Measurements from ENCODE around the gene NLGN1. TPM values are rescaled to one million over a fixed set of nuclear protein-coding genes. Genes with fewer than 3 reads are reported as not detected.

The NLGN1 gene
- total RNA-seq, 1 experiment from 2014 or later, result 0.85 TPM

DNA sequence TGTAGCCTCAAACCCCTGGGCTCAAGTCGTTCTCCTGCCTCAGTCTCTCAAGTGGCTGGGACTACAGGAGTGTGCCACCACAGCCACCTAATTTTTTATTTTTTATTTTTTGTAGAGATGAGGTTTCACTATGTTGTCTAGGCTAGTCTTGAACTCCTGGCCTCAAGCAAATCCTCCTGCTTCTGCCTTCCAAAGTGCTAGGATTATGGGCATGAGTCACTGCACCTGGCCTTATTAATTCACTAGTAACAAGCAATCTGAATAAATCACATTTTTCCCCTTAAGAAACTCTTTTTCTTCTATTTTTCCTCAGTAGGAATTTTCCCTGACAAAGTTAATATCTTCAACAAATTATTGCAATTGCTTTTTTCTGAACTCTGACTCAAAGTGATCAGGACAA is 336.9 kb downstream of the NLGN1 start:
- H3K27me3 ChIP-seq (ENCODE audit: control insufficient read depth, insufficient read depth, low read length), result no peaks in the 10 kb centered on the region
- no peak overlapping the region for H3K27ac ChIP-seq (ENCODE audit: low read length)
- POLR2A ChIA-PET, result no interaction called here
- intact Hi-C loops (cut with micrococcal nuclease; ENCODE audit: unreplicated experiment) (no loop called here), in situ Hi-C loops (cut with HindIII; ENCODE audit: low pct_unique_long_range_greater_than_20kb, low sequenced_read_pairs) (no loop called here)
- H3K36me3 ChIP-seq (ENCODE audit: control insufficient read depth, insufficient read depth, low read length), result no peaks in the 10 kb centered on the region
- CTCF ChIA-PET, result no interaction called here
- H3K9me3 ChIP-seq (ENCODE audit: control insufficient read depth, insufficient read depth, low read depth, low read length), result no peaks in the 10 kb centered on the region
- ATAC-seq (no peak), DNase-seq (ENCODE audit: low read depth, low spot score) (no peak)
- no peak for TF ChIP-seq POLR2AphosphoS5 (IDR thresholded peaks at IDR 0.05; ENCODE audit: low read depth, low read length)
- TF ChIP-seq, protein P1, sequence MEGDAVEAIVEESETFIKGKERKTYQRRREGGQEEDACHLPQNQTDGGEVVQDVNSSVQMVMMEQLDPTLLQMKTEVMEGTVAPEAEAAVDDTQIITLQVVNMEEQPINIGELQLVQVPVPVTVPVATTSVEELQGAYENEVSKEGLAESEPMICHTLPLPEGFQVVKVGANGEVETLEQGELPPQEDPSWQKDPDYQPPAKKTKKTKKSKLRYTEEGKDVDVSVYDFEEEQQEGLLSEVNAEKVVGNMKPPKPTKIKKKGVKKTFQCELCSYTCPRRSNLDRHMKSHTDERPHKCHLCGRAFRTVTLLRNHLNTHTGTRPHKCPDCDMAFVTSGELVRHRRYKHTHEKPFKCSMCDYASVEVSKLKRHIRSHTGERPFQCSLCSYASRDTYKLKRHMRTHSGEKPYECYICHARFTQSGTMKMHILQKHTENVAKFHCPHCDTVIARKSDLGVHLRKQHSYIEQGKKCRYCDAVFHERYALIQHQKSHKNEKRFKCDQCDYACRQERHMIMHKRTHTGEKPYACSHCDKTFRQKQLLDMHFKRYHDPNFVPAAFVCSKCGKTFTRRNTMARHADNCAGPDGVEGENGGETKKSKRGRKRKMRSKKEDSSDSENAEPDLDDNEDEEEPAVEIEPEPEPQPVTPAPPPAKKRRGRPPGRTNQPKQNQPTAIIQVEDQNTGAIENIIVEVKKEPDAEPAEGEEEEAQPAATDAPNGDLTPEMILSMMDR (IDR thresholded peaks at IDR 0.05), result no peak
- no peak for TF ChIP-seq SIN3A (IDR thresholded peaks at IDR 0.05; ENCODE audit: borderline replicate concordance, insufficient read depth, low read depth, low read length)
- TF ChIP-seq, protein P2, sequence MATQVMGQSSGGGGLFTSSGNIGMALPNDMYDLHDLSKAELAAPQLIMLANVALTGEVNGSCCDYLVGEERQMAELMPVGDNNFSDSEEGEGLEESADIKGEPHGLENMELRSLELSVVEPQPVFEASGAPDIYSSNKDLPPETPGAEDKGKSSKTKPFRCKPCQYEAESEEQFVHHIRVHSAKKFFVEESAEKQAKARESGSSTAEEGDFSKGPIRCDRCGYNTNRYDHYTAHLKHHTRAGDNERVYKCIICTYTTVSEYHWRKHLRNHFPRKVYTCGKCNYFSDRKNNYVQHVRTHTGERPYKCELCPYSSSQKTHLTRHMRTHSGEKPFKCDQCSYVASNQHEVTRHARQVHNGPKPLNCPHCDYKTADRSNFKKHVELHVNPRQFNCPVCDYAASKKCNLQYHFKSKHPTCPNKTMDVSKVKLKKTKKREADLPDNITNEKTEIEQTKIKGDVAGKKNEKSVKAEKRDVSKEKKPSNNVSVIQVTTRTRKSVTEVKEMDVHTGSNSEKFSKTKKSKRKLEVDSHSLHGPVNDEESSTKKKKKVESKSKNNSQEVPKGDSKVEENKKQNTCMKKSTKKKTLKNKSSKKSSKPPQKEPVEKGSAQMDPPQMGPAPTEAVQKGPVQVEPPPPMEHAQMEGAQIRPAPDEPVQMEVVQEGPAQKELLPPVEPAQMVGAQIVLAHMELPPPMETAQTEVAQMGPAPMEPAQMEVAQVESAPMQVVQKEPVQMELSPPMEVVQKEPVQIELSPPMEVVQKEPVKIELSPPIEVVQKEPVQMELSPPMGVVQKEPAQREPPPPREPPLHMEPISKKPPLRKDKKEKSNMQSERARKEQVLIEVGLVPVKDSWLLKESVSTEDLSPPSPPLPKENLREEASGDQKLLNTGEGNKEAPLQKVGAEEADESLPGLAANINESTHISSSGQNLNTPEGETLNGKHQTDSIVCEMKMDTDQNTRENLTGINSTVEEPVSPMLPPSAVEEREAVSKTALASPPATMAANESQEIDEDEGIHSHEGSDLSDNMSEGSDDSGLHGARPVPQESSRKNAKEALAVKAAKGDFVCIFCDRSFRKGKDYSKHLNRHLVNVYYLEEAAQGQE (IDR thresholded peaks at IDR 0.05; ENCODE audit: insufficient read depth in 1 of 2, low read depth in 2 of 2, low read length in 1 of 2), result no peak
- no peak for TF ChIP-seq TCF7L2 (IDR thresholded peaks at IDR 0.05; ENCODE audit: low read depth, low read length)
- no TSS peak for BruUV-seq (replicated peaks)
- H3K4me3 ChIP-seq (ENCODE audit: low read depth in 2 of 2, low read length in 2 of 2), result no peak overlapping the region
- no peaks in the 10 kb centered on the region for H3K4me1 ChIP-seq (ENCODE audit: control insufficient read depth, insufficient read depth, low read length)

- POLR2A ChIA-PET, result no interaction called here
- intact Hi-C loops (cut with micrococcal nuclease; ENCODE audit: unreplicated experiment), result loop anchor here (1.0 kb wide), 1 partner anchor 363 kb away; no protein-coding TSS in a partner anchor
- Histone ChIP-seq H3K9me3 (ENCODE audit: control insufficient read depth, insufficient read depth, low read depth, low read length) (no peaks in the 10 kb centered on the region), H3K27me3 (ENCODE audit: control insufficient read depth, insufficient read depth, low read length) (no peaks in the 10 kb centered on the region), H3K4me1 (ENCODE audit: control insufficient read depth, insufficient read depth, low read length) (no peaks in the 10 kb centered on the region), H3K4me3 (ENCODE audit: low read depth in 2 of 2, low read length in 2 of 2) (no peak overlapping the region), H3K36me3 (ENCODE audit: control insufficient read depth, insufficient read depth, low read length) (no peaks in the 10 kb centered on the region), H3K27ac (ENCODE audit: low read length) (no peak overlapping the region)
- TF ChIP-seq TCF7L2 (IDR thresholded peaks at IDR 0.05; ENCODE audit: low read depth, low read length) (no peak), SIN3A (IDR thresholded peaks at IDR 0.05; ENCODE audit: borderline replicate concordance, insufficient read depth, low read depth, low read length) (no peak), POLR2AphosphoS5 (IDR thresholded peaks at IDR 0.05; ENCODE audit: low read depth, low read length) (no peak)
- TF ChIP-seq, protein P1 (IDR thresholded peaks at IDR 0.05), result no peak
- TF ChIP-seq, protein P2 (IDR thresholded peaks at IDR 0.05; ENCODE audit: insufficient read depth in 1 of 2, low read depth in 2 of 2, low read length in 1 of 2), result no peak
- no TSS peak for BruUV-seq (replicated peaks)
- CTCF ChIA-PET, result no interaction called here
- no peak for ATAC-seq
- in situ Hi-C loops (cut with HindIII; ENCODE audit: low pct_unique_long_range_greater_than_20kb, low sequenced_read_pairs), result no loop called here
- no peak for DNase-seq (ENCODE audit: low read depth, low spot score)
Measured at GRCh38 chr3:173734895-173735294, 337.4 kb downstream of the NLGN1 start.

Data from Panc1 (cell line).